ENCODE results near the gene ZNF821.
"Not testable (repeated sequence)": the region's sequence is repeated elsewhere in the genome, so short reads cannot be mapped to it uniquely, and the experiment has no call there.

ZNF821 gene

GRCh38 chr16:71902656-71903365 is 18.8 kb upstream of the ZNF821 start:
- DNase-seq (ENCODE audit: low read depth) = no peak

GRCh38 chr16:71899171-71899570 is 15.2 kb upstream of the ZNF821 start:
- no peak for DNase-seq (ENCODE audit: low read depth)

GRCh38 chr16:71896764-71897368 is 12.9 kb upstream of the ZNF821 start:
- no peak for DNase-seq (ENCODE audit: low read depth)

GRCh38 chr16:71895679-71896365 is 11.8 kb upstream of the ZNF821 start:
- peak; percentile 29 for DNase-seq (ENCODE audit: low read depth)

- DNase-seq (ENCODE audit: low read depth) = peak; percentile 95
These were observed 11.1 kb upstream of the ZNF821 start, which contains the start of gene IST1 for GRCh38 chr16:71894921-71895678. Gene IST1 (plus strand): TSS chr16:71895531. CDS start chr16:71915641, 20,110 bp downstream.

- DNase-seq (ENCODE audit: low read depth) = peak; percentile 24
These were observed 10.4 kb upstream of the ZNF821 start for GRCh38 chr16:71894229-71894920.

GRCh38 chr16:71893888-71894228 is 9.9 kb upstream of the ZNF821 start:
- no peak for DNase-seq (ENCODE audit: low read depth)

GRCh38 chr16:71889147-71889546 is 5.2 kb upstream of the ZNF821 start:
- no peak for DNase-seq (ENCODE audit: low read depth)

GRCh38 chr16:71885261-71885650 is 1.3 kb upstream of the ZNF821 start:
- DNase-seq (ENCODE audit: low read depth) = no peak

- DNase-seq (ENCODE audit: low read depth) = no peak
These were observed 674 bp downstream of the ZNF821 start for GRCh38 chr16:71883168-71883848.

- peak; percentile 59 for DNase-seq (ENCODE audit: low read depth)
These were observed 1.3 kb downstream of the ZNF821 start for GRCh38 chr16:71882505-71883167.

GRCh38 chr16:71880176-71880575 is 3.8 kb downstream of the ZNF821 start:
- DNase-seq (ENCODE audit: low read depth) = no peak

GRCh38 chr16:71878911-71879310 is 5.1 kb downstream of the ZNF821 start:
- DNase-seq (ENCODE audit: low read depth) = no peak

GRCh38 chr16:71873199-71873598 is 10.8 kb downstream of the ZNF821 start:
- no peak for DNase-seq (ENCODE audit: low read depth)

GRCh38 chr16:71870818-71871217 is 13.2 kb downstream of the ZNF821 start:
- DNase-seq (ENCODE audit: low read depth) = no peak

- no peak for DNase-seq (ENCODE audit: low read depth)
These were observed 14.9 kb downstream of the ZNF821 start for GRCh38 chr16:71869089-71869488.

GRCh38 chr16:71867939-71868338 is 16.0 kb downstream of the ZNF821 start:
- DNase-seq (ENCODE audit: low read depth) = no peak

GRCh38 chr16:71867175-71867574 is 16.8 kb downstream of the ZNF821 start:
- not testable (repeated sequence) for DNase-seq (ENCODE audit: low read depth)

GRCh38 chr16:71865173-71865863 is 18.7 kb downstream of the ZNF821 start:
- no peak for DNase-seq (ENCODE audit: low read depth)

GRCh38 chr16:71863995-71864394 is 20.0 kb downstream of the ZNF821 start:
- DNase-seq (ENCODE audit: low read depth) = no peak
